Measurements from ENCODE around the gene VPS13D.
A peak's percentile ranks its signal among the peaks of the same experiment; 100 is the strongest.

VPS13D gene

DNA sequence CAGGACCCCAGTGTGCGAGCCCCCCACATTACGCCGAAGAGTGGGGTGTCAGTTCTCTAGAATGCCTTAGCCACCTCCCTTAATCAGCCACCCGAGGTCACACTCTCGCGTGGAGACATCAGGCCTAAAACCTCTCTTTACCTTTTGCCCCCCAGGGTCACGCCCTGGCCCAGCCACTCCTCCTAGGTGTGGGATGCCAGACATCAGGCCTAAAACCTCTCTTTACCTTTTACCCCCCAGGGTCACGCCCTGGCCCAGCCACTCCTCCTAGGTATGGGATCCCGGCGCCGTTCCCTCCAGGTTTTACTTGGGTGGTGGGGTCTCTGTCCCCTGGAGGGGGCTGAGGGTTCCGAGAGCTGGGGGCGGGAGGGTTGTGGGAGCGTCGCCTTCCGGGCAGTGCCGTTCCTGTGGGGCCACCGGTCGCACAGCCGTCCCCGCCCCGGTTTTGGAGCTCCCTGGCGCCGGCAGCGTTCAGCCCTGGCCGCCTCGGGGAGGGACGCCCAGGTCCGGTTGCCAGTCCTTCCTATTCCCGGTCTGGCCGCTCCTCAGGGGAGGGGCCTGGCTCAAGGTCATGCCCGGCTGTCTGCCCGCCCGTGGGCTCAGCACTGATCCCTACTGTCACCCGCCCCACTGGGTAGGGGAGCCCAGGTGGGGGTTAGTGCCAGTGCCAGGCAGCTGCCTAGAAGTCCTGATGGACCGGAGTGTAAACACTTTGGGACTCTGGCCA lies 882 bp downstream of the VPS13D start:
- Mint-ChIP-seq H3K36me3 (peaks cover 3 to 9% of the 10 kb centered on the region in 2 donors), H3K4me1 (peaks cover 12 to 13% of the 10 kb centered on the region in 2 donors), H3K27me3 (no peaks in the 10 kb centered on the region), H3K27ac (peak overlapping the region; percentile 81), H3K4me3 (peak overlapping the region; percentile 86 to 90), H3K9me3 (no peaks in the 10 kb centered on the region)
- DNase-seq (no peak), ATAC-seq (replicated peaks) (peak; percentile 32 to 41)

DNA sequence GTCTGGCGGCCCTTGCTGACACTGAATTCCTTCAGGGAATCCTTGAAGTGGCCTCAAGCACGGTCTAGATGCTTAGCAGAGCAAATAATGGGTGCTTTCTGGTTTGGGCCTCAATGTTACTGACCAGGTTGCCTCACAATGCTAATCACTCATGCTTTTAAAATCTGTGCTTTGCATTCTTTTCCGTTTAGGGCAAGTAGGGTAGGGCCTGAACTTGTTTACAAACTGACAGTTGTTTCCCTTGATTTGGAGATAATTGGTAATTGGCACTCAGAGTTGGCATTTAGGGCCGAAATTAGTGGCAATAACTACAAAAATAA lies 1.4 kb downstream of the VPS13D start:
- Mint-ChIP-seq H3K36me3 (peaks cover 3 to 13% of the 10 kb centered on the region in 2 donors), H3K4me1 (peaks cover 12 to 13% of the 10 kb centered on the region in 2 donors), H3K9me3 (no peaks in the 10 kb centered on the region), H3K4me3 (peak overlapping the region; percentile 86 to 90), H3K27me3 (no peaks in the 10 kb centered on the region), H3K27ac (no peak overlapping the region)
- ATAC-seq (replicated peaks) (no peak), DNase-seq (no peak)

DNA sequence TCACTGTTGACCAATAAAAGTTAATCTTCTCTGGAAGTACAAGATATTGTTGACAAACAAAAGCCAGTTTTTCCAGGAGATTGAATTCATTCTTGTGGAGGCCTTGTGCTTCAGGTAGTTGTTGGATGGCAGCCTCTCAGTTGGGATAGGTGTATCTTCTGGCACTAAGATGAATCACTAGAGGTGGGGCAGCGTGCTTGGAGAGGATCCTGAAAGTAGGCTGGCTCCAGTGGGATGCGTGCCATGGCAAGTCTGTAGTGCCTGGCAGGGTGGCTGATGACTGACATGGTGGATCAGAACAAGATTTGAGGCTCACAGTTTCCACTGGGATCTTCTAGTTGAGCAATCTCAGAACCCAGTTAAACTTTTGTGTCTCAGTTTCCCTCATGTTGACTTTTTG lies 2.4 kb downstream of the VPS13D start:
- Mint-ChIP-seq H3K4me1 (peaks cover 12 to 13% of the 10 kb centered on the region in 2 donors), H3K4me3 (no peak overlapping the region), H3K36me3 (peaks cover 12 to 17% of the 10 kb centered on the region in 2 donors), H3K27me3 (no peaks in the 10 kb centered on the region), H3K9me3 (no peaks in the 10 kb centered on the region), H3K27ac (no peak overlapping the region)
- ATAC-seq (replicated peaks) (no peak), DNase-seq (no peak)

DNA sequence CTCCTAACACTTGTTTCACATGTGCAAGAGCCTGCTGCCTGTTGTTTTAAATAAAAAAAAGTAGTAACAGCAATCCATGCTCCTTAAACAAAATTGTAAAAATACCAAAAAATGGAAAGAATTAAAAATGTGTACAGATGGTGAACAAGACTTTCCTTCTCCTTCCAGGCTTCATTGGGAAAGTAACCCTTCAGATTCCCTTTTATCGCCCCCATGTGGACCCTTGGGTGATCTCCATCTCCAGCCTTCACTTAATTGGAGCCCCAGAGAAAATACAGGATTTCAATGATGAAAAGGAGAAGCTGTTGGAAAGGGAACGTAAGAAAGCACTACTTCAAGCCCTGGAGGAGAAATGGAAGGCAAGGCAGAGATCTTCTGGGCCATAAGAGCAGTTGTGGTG lies 14.2 kb downstream of the VPS13D start:
- no peak overlapping the region for H3K4me3 Mint-ChIP-seq
- ATAC-seq (replicated peaks) (no peak), DNase-seq (no peak)
- peaks cover 23 to 41% of the 10 kb centered on the region in 2 donors for H3K36me3 Mint-ChIP-seq
- H3K27ac Mint-ChIP-seq = no peak overlapping the region
- H3K9me3 Mint-ChIP-seq = no peaks in the 10 kb centered on the region
- peaks cover 1 to 2% of the 10 kb centered on the region in 2 donors for H3K4me1 Mint-ChIP-seq
- no peaks in the 10 kb centered on the region for H3K27me3 Mint-ChIP-seq

DNA sequence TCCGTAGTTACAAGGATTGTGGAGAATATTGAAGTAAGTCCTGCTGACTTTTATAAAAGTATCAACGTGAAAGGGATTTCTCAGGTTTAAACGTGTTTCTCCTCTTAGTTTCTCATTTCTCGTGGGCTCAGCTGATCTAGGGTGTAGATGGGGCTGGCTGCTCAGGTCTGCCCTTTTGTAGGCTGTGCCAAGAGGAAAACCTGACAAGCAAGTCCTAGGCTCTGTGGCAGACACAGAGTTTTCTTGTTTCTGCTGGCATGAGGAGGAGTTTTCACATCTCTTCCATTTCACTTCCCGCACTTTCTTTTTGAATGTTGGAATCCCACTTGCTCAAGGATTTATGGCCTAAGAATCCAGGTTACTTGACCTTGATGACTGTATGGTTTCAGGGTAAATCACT lies 14.8 kb downstream of the VPS13D start:
- Mint-ChIP-seq H3K4me1 (peaks cover 2 to 6% of the 10 kb centered on the region in 2 donors), H3K27me3 (no peaks in the 10 kb centered on the region), H3K4me3 (no peak overlapping the region), H3K36me3 (peaks cover 26 to 46% of the 10 kb centered on the region in 2 donors), H3K9me3 (no peaks in the 10 kb centered on the region), H3K27ac (no peak overlapping the region)
- ATAC-seq (replicated peaks) (no peak), DNase-seq (no peak)

DNA sequence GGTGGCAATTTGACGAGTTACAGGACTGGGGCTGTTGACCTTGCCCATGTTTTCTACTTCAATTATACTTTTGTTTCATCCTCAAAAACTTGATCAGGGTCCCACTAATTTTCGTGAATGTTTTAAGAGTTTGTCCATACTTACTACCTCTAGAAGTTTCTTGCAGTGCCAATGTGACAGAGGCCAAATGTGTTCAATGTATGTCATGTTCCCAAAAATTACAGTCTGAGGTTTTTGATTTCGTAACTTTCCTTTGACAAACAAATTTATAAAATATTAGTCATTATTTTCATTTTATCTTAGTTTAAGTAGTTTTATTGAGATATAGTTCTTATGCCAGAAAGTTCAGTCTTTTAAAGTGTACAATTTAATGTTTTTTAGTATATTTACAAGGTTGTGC lies 15.3 kb downstream of the VPS13D start:
- peaks cover 31 to 48% of the 10 kb centered on the region in 2 donors for H3K36me3 Mint-ChIP-seq

DNA sequence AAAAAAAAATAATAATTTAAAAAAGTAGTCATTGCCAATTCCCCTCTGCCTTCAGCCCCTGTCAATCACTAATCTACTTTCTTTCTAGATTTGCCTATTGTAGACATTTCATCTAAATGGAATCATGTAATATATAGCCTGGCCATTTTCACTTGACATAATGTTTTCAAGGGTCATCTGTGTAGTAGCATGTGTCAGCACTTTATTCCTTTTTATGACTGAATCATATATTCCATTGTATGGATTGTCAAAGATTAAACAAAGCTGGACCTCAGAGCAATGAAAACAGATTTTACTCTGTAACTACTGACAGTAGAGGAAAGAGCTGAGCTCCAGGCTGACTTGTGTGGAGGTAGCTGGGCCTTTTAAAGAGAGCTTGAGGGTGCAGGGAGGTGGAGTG lies 15.9 kb downstream of the VPS13D start:
- peak overlapping the region; percentile 6 for H3K27ac Mint-ChIP-seq
- peaks cover 2 to 10% of the 10 kb centered on the region in 2 donors for H3K4me1 Mint-ChIP-seq
- peaks cover 32 to 52% of the 10 kb centered on the region in 2 donors for H3K36me3 Mint-ChIP-seq

More for the DNA sequence above, 15.3 kb downstream of the VPS13D start:
- H3K9me3 Mint-ChIP-seq = no peaks in the 10 kb centered on the region
- no peak overlapping the region for H3K4me3 Mint-ChIP-seq
- no peaks in the 10 kb centered on the region for H3K27me3 Mint-ChIP-seq
- DNase-seq = no peak
- no peak overlapping the region for H3K27ac Mint-ChIP-seq
- no peak for ATAC-seq (replicated peaks)
- H3K4me1 Mint-ChIP-seq = peaks cover 2 to 10% of the 10 kb centered on the region in 2 donors

DNA sequence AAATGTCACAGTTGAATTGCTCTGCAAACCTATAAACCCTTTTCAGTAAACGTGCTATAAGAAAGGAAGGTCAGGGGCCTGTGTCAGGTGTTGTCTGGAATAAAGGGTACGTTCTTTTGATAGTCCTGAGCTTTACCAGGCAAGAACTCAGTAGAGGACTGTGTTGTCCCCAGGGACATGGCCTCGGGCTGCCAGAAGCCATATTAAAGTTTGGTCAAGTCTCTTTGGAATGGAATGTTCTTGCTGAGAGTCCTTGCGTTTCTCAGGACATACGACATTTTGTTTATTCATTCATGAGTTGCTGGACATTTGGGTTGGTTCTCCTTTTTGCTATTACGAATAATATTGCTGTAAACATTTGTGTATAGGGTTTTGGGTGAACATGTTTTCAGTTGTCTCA lies 16.8 kb downstream of the VPS13D start:
- Mint-ChIP-seq H3K36me3 (peaks cover 37 to 59% of the 10 kb centered on the region in 2 donors), H3K27ac (no peak overlapping the region), H3K4me1 (peaks cover 2 to 10% of the 10 kb centered on the region in 2 donors), H3K9me3 (no peaks in the 10 kb centered on the region), H3K4me3 (no peak overlapping the region), H3K27me3 (no peaks in the 10 kb centered on the region)
- ATAC-seq (replicated peaks) = no peak
- no peak for DNase-seq

More for the DNA sequence above, 15.9 kb downstream of the VPS13D start:
- H3K27me3 Mint-ChIP-seq = no peaks in the 10 kb centered on the region
- ATAC-seq (replicated peaks) (no peak), DNase-seq (no peak)
- H3K9me3 Mint-ChIP-seq = no peaks in the 10 kb centered on the region
- H3K4me3 Mint-ChIP-seq = no peak overlapping the region

DNA sequence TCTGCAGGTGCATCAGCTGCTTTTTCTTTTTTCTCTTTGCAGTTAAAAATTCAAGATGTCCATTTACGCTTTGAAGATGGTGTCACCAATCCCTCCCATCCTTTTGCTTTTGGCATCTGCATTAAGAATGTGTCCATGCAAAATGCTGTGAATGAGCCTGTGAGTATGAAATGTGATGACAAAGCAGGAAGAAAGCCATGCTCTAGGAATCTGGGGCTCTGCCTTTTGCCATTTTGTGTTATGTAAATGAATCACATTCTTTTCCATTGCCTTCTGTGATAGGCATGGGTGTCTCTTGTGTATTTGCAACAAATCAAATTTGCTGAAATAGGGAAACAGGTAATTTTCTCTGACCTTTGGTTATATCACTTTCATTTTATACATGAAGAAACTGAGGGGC lies 19.4 kb downstream of the VPS13D start:
- Mint-ChIP-seq H3K9me3 (no peaks in the 10 kb centered on the region), H3K4me1 (peaks cover under 1 to 10% of the 10 kb centered on the region in 2 donors), H3K4me3 (no peak overlapping the region), H3K27me3 (no peaks in the 10 kb centered on the region), H3K27ac (no peak overlapping the region), H3K36me3 (peaks cover 37 to 66% of the 10 kb centered on the region in 2 donors)
- DNase-seq (no peak), ATAC-seq (replicated peaks) (no peak)

DNA sequence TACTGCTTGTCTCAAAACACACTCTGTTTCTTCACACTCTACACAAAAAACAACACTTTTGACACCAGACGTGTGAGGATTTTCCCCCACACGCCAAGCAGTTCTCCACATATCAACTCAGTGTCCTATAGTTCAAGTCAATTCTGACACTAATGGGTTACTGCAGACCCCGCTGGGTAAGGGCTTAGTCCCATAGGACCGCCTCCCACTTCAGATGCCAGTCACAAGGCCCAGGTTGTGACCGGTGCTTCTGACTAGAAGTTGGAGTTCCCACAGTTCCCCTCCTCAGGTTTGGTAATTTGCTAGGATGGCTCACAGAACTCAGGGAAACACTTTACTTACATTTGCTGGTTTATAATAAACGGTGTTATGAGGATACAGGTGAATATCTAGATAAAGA lies 19.9 kb downstream of the VPS13D start:
- no peak for ATAC-seq (replicated peaks)
- Mint-ChIP-seq H3K36me3 (peaks cover 36 to 62% of the 10 kb centered on the region in 2 donors), H3K27me3 (no peaks in the 10 kb centered on the region), H3K27ac (no peak overlapping the region), H3K4me3 (no peak overlapping the region), H3K9me3 (no peaks in the 10 kb centered on the region), H3K4me1 (peaks cover 0 to 10% of the 10 kb centered on the region in 2 donors)
- no peak for DNase-seq

DNA sequence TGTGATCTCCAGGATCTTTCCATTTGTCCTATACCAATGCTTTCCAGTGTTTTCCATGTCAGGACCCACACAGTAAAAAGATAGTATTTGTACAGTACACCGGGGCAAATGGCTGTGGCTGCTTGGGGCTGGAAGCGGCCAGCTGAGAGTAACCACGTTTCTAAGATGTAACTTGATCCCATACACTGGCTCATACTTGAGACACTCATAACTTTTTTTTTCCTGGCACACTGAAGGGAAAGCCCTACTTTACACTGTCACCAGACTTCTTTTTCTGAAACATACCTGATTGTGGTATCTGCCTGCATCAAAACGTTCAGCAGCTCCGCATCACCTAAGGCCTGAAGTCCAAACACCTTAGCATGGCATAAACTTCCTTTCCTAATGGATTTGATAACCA lies 21.6 kb downstream of the VPS13D start:
- no peak overlapping the region for H3K4me3 Mint-ChIP-seq
- no peak overlapping the region for H3K27ac Mint-ChIP-seq
- peaks cover 32 to 58% of the 10 kb centered on the region in 2 donors for H3K36me3 Mint-ChIP-seq
- no peaks in the 10 kb centered on the region for H3K27me3 Mint-ChIP-seq
- peaks cover 0 to 10% of the 10 kb centered on the region in 2 donors for H3K4me1 Mint-ChIP-seq
- no peaks in the 10 kb centered on the region for H3K9me3 Mint-ChIP-seq
- ATAC-seq (replicated peaks) (no peak), DNase-seq (no peak)

DNA sequence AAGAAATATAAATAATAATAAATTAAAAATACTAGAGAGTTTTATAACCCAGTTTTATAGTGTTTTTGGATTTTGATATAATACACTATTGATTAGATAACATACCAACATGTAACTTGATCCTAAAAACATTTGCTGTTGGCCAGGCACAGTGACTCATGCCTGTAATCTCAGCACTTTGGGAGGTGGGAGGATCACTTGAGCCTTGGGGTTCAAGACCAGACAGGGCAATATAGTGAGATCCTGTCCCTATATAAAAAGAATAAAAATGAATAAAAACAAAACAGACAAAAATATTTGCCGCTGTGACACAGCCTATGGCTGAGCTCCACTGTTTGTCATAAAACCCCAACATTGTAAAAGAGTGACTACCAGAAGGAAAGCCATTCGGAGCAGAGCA lies 26.1 kb downstream of the VPS13D start:
- Mint-ChIP-seq H3K4me3 (no peak overlapping the region), H3K9me3 (no peaks in the 10 kb centered on the region), H3K36me3 (peaks cover 33 to 61% of the 10 kb centered on the region in 2 donors), H3K4me1 (no peaks in the 10 kb centered on the region), H3K27me3 (no peaks in the 10 kb centered on the region), H3K27ac (no peak overlapping the region)
- ATAC-seq (replicated peaks) (no peak), DNase-seq (no peak)

DNA sequence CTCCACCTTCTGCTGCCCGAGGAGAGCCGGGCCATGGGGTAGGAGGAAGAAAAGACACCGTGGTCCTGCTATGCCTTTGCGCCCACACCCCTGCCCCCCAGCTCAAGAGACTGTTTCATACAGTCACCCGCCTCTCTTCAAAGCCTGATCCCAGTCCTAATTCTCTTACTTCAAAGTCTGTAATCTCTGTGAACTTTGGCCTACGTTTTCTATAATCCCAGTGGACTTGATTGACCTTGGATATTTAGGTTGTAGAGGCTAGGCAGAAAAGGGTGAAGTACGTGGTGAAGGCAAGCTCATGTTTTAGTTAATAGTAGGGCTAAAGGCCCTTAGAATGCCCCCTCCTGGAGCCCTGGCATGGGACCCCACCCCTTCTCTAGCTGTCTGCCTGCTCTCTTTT lies 28.4 kb downstream of the VPS13D start:
- ATAC-seq (replicated peaks) (no peak), DNase-seq (no peak)
- Mint-ChIP-seq H3K27me3 (no peaks in the 10 kb centered on the region), H3K9me3 (no peaks in the 10 kb centered on the region), H3K27ac (no peak overlapping the region), H3K4me3 (no peak overlapping the region), H3K36me3 (peaks cover 39 to 62% of the 10 kb centered on the region in 2 donors), H3K4me1 (no peaks in the 10 kb centered on the region)

DNA sequence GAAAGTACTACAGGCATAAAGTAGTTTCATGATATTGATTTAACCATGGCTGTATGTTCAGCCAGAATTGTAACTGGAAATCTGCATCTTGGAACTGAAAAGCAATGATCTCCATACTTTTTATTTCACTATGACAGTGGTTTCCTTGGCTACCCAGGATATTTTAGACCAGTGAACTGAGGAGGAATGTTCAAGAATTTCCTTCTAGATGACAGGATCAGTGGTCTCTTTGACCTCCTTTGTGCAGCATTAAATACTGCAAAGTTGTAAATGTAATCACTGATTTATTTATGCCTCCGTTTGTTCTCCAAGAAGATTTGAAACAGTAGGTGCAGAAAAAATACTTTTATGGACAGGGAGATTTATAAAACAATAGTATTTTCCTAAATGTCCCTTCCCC lies 39.5 kb downstream of the VPS13D start:
- Mint-ChIP-seq H3K27ac (no peak overlapping the region), H3K9me3 (no peaks in the 10 kb centered on the region), H3K4me3 (no peak overlapping the region), H3K36me3 (peaks cover 36 to 45% of the 10 kb centered on the region in 2 donors), H3K27me3 (no peaks in the 10 kb centered on the region), H3K4me1 (no peaks in the 10 kb centered on the region)
- DNase-seq (no peak), ATAC-seq (replicated peaks) (no peak)

DNA sequence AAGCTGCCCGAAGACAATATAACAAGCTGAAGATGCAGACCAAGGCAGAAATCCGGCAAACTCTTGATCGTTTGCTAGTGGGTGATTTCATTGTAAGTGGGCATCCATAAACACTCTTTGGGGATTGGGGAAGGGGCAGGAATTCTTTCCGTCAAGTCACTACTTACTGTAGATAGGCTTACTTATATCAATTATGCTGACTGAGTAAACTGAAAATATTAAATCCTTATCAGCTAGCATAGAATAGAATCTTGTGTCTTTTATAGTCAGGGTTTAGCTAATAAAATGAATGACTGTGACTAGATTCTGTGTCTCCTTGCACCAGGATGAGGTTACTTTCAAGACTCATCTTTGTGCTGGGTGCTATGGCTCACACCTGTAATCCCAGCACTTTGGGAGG lies 41.2 kb downstream of the VPS13D start:
- Mint-ChIP-seq H3K27ac (no peak overlapping the region), H3K36me3 (peaks cover 31 to 41% of the 10 kb centered on the region in 2 donors), H3K9me3 (no peaks in the 10 kb centered on the region), H3K4me1 (no peaks in the 10 kb centered on the region), H3K27me3 (no peaks in the 10 kb centered on the region), H3K4me3 (no peak overlapping the region)
- ATAC-seq (replicated peaks) = no peak
- no peak for DNase-seq

All from stimulated activated naive B cell treated with anti-CD40 and anti-IgM and Interleukin-4, amounts not matched to agents 10 μg/mL and 1 μg/mL and 100 μg/mL, for 72 hours (primary cell).